HepG2 (cell line): Measurements from ENCODE around the gene ACSF3. TPM values are rescaled to one million over a fixed set of nuclear protein-coding genes. Genes with fewer than 3 reads are reported as not detected.

Experiments
- BCL6 ChIP-seq: IDR thresholded peaks from 2 replicates; pipeline ENCODE4 v1.6.1; 2016; ENCODE audit warnings: missing genetic modification reagents, missing compliant biosample characterization
- FOXA3 ChIP-seq: IDR thresholded peaks from 2 replicates; pipeline ENCODE4 v1.6.1; 2016; ENCODE audit warnings: missing genetic modification reagents, missing compliant biosample characterization
- GATAD2A ChIP-seq: IDR thresholded peaks from 2 replicates; pipeline ENCODE4 v1.6.1; 2016
- GZF1 ChIP-seq: sonication (generic); formaldehyde crosslinking; IDR thresholded peaks from 2 replicates; pipeline ENCODE4 v1.5.1; 2020; ENCODE audit warnings: mild to moderate bottlenecking, missing genetic modification reagents
- LCORL ChIP-seq, 2 experiments: fragments of 450-650 bp in 1 of 2; sonication (generic) in 1 of 2; formaldehyde crosslinking in 1 of 2; IDR thresholded peaks; 2 replicates each; pipeline versions ENCODE4 v1.5.0 to v1.6.1; 2017 to 2020; ENCODE audit warnings: antibody characterized with exemption in 1 of 2, missing genetic modification reagents in 1 of 2
- TP53 ChIP-seq: sonication (generic); formaldehyde crosslinking; conservative IDR thresholded peaks from 2 replicates; pipeline ENCODE4 v1.4.0; 2020; ENCODE audit warnings: missing genetic modification reagents
- YEATS2 ChIP-seq: sonication (generic); formaldehyde crosslinking; IDR thresholded peaks from 2 replicates; pipeline ENCODE4 v1.4.0; 2020; ENCODE audit warnings: missing genetic modification reagents, borderline replicate concordance
- ZNF430 ChIP-seq: sonication (generic); formaldehyde crosslinking; IDR thresholded peaks from 2 replicates; pipeline ENCODE4 v1.9.0; 2021; ENCODE audit warnings: mild to moderate bottlenecking, missing genetic modification reagents
- ZNF460 ChIP-seq: sonication (generic); formaldehyde crosslinking; IDR thresholded peaks from 2 replicates; pipeline ENCODE4 v1.5.1; 2020; ENCODE audit warnings: missing genetic modification reagents, mild to moderate bottlenecking, borderline replicate concordance
- ZNF543 ChIP-seq: sonication (generic); formaldehyde crosslinking; IDR thresholded peaks from 2 replicates; pipeline ENCODE4 v1.4.0; 2020; ENCODE audit warnings: mild to moderate bottlenecking, missing genetic modification reagents
- polyA plus RNA-seq, 8 experiments: library from polyadenylated mRNA; depleted of rRNA in 3 of 8; stranded (reverse) in 7 of 8; unstranded in 1 of 8; fragments of >200 nt; fragmentation: Illumina TruSeq in 4 of 8; extraction: Trizol in 4 of 8; gene quantifications; 2 replicates each; pipeline versions ENCODE4 v1.2.1 to v1.2.3, GENCODE V29; 2011 to 2016; ENCODE audit warnings: low read depth in 4 of 8, missing spikeins in 1 of 8, mixed read lengths in 1 of 8; ENCODE audit not compliant: insufficient read depth in 1 of 8
- total RNA-seq, 5 experiments: library from RNA; depleted of rRNA; stranded (reverse); fragments of >200 nt; fragmentation: Illumina TruSeq; extraction: Trizol; gene quantifications; 2 replicates each; pipeline ENCODE4 v1.2.3, GENCODE V29; 2016; ENCODE audit warnings: low read depth in 1 of 5
- TF ChIP-seq, protein P1 (sequence below): conservative IDR thresholded peaks from 2 replicates; pipeline ENCODE4 v1.6.1; 2018; ENCODE audit warnings: missing genetic modification reagents
- TF ChIP-seq, protein P2 (sequence below): sonication (generic); formaldehyde crosslinking; IDR thresholded peaks from 2 replicates; pipeline ENCODE4 v1.5.1; 2020; ENCODE audit warnings: mild to moderate bottlenecking, missing genetic modification reagents, moderate library complexity
- TF ChIP-seq, protein P3 (sequence below): IDR thresholded peaks from 2 replicates; pipeline ENCODE4 v1.6.1; 2016; ENCODE audit warnings: mild to moderate bottlenecking
- TF ChIP-seq, protein P4 (sequence below): sonication (generic); formaldehyde crosslinking; IDR thresholded peaks from 2 replicates; pipeline ENCODE4 v1.4.0; 2020; ENCODE audit warnings: missing genetic modification reagents
- TF ChIP-seq, protein P5 (sequence below), 2 experiments: IDR thresholded peaks; 2 replicates each; pipeline ENCODE4 v1.6.1; 2011 to 2012; ENCODE audit warnings: low read length in 2 of 2, borderline replicate concordance in 1 of 2, low read depth in 1 of 2, mild to moderate bottlenecking in 1 of 2, moderate library complexity in 1 of 2
- TF ChIP-seq, protein P6 (sequence below): IDR thresholded peaks from 2 replicates; pipeline ENCODE4 v1.6.1; 2016; ENCODE audit warnings: low read depth, control low read depth

Gene ACSF3
- total and polyA plus RNA-seq, 2 of the 13 experiments (the other 11 are each of a cell fraction or from before 2014, with no cell fraction given), result 14.9 to 30.6 TPM

DNA sequence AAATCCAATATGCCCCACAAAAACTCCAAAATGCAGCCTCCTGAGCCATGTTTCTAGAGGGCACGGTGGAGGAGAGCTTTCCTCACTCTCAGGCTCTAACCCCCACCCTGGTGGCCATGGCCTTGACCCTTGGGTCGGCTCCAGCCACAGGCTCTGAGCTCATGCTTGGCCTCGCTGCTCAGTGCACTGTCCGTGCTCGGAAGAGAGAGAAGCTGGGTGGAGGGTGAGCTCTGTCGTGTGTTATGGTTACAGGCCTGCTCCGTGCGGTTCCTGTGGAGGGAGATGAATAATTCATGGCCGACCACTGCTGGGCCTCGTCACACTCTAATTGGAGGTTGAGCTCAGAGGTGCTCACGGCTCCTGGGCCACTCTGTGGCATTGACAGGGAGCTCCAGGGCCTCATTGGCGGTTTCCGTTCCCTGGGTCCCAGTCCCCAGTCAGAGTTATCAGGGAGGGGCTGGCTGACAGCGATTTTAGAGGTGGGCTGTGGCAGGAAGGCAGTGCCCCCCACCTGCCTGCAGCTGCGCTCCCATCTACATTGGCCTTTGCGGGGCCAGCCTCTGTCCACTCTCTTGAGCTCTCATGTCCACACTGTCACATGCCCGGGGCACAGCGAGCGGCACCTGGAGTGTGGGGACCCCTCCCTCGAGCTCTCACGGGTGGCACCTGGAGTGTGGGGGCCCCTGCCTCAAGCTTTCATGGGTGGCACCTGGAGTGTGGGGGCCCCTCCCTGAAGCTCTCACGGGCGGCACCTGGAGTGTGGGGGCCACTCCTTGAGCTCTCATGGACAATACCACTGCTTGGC, 24.9 kb downstream of the ACSF3 start (continued):
- TF ChIP-seq, protein P1, sequence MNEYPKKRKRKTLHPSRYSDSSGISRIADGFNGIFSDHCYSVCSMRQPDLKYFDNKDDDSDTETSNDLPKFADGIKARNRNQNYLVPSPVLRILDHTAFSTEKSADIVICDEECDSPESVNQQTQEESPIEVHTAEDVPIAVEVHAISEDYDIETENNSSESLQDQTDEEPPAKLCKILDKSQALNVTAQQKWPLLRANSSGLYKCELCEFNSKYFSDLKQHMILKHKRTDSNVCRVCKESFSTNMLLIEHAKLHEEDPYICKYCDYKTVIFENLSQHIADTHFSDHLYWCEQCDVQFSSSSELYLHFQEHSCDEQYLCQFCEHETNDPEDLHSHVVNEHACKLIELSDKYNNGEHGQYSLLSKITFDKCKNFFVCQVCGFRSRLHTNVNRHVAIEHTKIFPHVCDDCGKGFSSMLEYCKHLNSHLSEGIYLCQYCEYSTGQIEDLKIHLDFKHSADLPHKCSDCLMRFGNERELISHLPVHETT (CRISPR knock-in tag), result no peak
- TF ChIP-seq, protein P2, sequence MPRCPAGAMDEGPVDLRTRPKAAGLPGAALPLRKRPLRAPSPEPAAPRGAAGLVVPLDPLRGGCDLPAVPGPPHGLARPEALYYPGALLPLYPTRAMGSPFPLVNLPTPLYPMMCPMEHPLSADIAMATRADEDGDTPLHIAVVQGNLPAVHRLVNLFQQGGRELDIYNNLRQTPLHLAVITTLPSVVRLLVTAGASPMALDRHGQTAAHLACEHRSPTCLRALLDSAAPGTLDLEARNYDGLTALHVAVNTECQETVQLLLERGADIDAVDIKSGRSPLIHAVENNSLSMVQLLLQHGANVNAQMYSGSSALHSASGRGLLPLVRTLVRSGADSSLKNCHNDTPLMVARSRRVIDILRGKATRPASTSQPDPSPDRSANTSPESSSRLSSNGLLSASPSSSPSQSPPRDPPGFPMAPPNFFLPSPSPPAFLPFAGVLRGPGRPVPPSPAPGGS, result no peak
- peak; percentile 58 for TF ChIP-seq GATAD2A (CRISPR knock-in tag)
- TF ChIP-seq ZNF430 (CRISPR knock-in tag), result peak; percentile 65; the same call in 1 of the 2 replicates
- TF ChIP-seq TP53, result no peak
- TF ChIP-seq, protein P3, sequence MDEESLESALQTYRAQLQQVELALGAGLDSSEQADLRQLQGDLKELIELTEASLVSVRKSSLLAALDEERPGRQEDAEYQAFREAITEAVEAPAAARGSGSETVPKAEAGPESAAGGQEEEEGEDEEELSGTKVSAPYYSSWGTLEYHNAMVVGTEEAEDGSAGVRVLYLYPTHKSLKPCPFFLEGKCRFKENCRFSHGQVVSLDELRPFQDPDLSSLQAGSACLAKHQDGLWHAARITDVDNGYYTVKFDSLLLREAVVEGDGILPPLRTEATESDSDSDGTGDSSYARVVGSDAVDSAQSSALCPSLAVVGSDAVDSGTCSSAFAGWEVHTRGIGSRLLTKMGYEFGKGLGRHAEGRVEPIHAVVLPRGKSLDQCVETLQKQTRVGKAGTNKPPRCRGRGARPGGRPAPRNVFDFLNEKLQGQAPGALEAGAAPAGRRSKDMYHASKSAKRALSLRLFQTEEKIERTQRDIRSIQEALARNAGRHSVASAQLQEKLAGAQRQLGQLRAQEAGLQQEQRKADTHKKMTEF (CRISPR knock-in tag), result no peak; the same call in 1 of the 2 replicates
- peak; percentile 73; the same call in 1 of the 2 replicates for TF ChIP-seq BCL6 (CRISPR knock-in tag)
- TF ChIP-seq LCORL (IDR thresholded peaks at IDR 0.05), result no peak
- 0 out of 2 replicates have a peak, but pooled peaks have one; percentile 41 for TF ChIP-seq LCORL (CRISPR knock-in tag; IDR thresholded peaks at IDR 0.05)
- TF ChIP-seq, protein P4, sequence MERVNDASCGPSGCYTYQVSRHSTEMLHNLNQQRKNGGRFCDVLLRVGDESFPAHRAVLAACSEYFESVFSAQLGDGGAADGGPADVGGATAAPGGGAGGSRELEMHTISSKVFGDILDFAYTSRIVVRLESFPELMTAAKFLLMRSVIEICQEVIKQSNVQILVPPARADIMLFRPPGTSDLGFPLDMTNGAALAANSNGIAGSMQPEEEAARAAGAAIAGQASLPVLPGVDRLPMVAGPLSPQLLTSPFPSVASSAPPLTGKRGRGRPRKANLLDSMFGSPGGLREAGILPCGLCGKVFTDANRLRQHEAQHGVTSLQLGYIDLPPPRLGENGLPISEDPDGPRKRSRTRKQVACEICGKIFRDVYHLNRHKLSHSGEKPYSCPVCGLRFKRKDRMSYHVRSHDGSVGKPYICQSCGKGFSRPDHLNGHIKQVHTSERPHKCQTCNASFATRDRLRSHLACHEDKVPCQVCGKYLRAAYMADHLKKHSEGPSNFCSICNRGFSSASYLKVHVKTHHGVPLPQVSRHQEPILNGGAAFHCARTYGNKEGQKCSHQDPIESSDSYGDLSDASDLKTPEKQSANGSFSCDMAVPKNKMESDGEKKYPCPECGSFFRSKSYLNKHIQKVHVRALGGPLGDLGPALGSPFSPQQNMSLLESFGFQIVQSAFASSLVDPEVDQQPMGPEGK, result peak; percentile 74
- TF ChIP-seq, protein P5, sequence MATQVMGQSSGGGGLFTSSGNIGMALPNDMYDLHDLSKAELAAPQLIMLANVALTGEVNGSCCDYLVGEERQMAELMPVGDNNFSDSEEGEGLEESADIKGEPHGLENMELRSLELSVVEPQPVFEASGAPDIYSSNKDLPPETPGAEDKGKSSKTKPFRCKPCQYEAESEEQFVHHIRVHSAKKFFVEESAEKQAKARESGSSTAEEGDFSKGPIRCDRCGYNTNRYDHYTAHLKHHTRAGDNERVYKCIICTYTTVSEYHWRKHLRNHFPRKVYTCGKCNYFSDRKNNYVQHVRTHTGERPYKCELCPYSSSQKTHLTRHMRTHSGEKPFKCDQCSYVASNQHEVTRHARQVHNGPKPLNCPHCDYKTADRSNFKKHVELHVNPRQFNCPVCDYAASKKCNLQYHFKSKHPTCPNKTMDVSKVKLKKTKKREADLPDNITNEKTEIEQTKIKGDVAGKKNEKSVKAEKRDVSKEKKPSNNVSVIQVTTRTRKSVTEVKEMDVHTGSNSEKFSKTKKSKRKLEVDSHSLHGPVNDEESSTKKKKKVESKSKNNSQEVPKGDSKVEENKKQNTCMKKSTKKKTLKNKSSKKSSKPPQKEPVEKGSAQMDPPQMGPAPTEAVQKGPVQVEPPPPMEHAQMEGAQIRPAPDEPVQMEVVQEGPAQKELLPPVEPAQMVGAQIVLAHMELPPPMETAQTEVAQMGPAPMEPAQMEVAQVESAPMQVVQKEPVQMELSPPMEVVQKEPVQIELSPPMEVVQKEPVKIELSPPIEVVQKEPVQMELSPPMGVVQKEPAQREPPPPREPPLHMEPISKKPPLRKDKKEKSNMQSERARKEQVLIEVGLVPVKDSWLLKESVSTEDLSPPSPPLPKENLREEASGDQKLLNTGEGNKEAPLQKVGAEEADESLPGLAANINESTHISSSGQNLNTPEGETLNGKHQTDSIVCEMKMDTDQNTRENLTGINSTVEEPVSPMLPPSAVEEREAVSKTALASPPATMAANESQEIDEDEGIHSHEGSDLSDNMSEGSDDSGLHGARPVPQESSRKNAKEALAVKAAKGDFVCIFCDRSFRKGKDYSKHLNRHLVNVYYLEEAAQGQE (IDR thresholded peaks at IDR 0.05; ENCODE audit: borderline replicate concordance in 1 of 2, low read depth in 1 of 2, low read length in 2 of 2), result no peak
- TF ChIP-seq FOXA3 (CRISPR knock-in tag), result 0 out of 2 replicates have a peak, but pooled peaks have one; percentile 29
- no peak for TF ChIP-seq GZF1 (CRISPR knock-in tag)
- no peak for TF ChIP-seq ZNF543 (CRISPR knock-in tag)
- no peak for TF ChIP-seq ZNF460 (CRISPR knock-in tag)
- TF ChIP-seq, protein P6, sequence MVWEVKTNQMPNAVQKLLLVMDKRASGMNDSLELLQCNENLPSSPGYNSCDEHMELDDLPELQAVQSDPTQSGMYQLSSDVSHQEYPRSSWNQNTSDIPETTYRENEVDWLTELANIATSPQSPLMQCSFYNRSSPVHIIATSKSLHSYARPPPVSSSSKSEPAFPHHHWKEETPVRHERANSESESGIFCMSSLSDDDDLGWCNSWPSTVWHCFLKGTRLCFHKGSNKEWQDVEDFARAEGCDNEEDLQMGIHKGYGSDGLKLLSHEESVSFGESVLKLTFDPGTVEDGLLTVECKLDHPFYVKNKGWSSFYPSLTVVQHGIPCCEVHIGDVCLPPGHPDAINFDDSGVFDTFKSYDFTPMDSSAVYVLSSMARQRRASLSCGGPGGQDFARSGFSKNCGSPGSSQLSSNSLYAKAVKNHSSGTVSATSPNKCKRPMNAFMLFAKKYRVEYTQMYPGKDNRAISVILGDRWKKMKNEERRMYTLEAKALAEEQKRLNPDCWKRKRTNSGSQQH (CRISPR knock-in tag), result no peak
- peak; percentile 64; the same call in 1 of the 2 replicates for TF ChIP-seq YEATS2 (CRISPR knock-in tag)
